ENCODE measurements around the gene GRID1.
A peak's percentile ranks its signal among the peaks of the same experiment; 100 is the strongest.

Gene GRID1

GRCh38 chr10:86023931-86024280 lies 342.7 kb downstream of the GRID1 start:
- H3K4me3 Mint-ChIP-seq, result no peak overlapping the region
- no peak for TF ChIP-seq CTCF (IDR thresholded peaks at IDR 0.05)

GRCh38 chr10:86023336-86023735 lies 343.3 kb downstream of the GRID1 start:
- H3K4me3 Mint-ChIP-seq, result no peak overlapping the region
- H3K27ac Mint-ChIP-seq, result peak overlapping the region; percentile 30
- H3K9me3 Mint-ChIP-seq, result no peaks in the 10 kb centered on the region

More at GRCh38 chr10:86023931-86024280, 342.7 kb downstream of the GRID1 start:
- H3K27ac Mint-ChIP-seq, result no peak overlapping the region
- H3K36me3 Mint-ChIP-seq (ENCODE audit: low read depth), result no peaks in the 10 kb centered on the region
- peaks cover 24% of the 10 kb centered on the region for H3K4me1 Mint-ChIP-seq
- H3K27me3 Mint-ChIP-seq (ENCODE audit: low read depth, poor library complexity), result peaks cover 11% of the 10 kb centered on the region
- H3K9me3 Mint-ChIP-seq, result peaks cover 3% of the 10 kb centered on the region
- DNase-seq, result no peak

GRCh38 chr10:86022906-86023305 lies 343.7 kb downstream of the GRID1 start:
- Mint-ChIP-seq H3K36me3 (ENCODE audit: low read depth) (no peaks in the 10 kb centered on the region), H3K9me3 (no peaks in the 10 kb centered on the region), H3K4me1 (peaks cover 24% of the 10 kb centered on the region), H3K27me3 (ENCODE audit: low read depth, poor library complexity) (peaks cover 6% of the 10 kb centered on the region), H3K4me3 (no peak overlapping the region), H3K27ac (no peak overlapping the region)
- no peak for DNase-seq
- no peak for TF ChIP-seq CTCF (IDR thresholded peaks at IDR 0.05)

More at GRCh38 chr10:86023336-86023735, 343.3 kb downstream of the GRID1 start:
- peaks cover 10% of the 10 kb centered on the region for H3K27me3 Mint-ChIP-seq (ENCODE audit: low read depth, poor library complexity)
- TF ChIP-seq CTCF (IDR thresholded peaks at IDR 0.05), result no peak
- DNase-seq, result no peak
- peaks cover 24% of the 10 kb centered on the region for H3K4me1 Mint-ChIP-seq
- H3K36me3 Mint-ChIP-seq (ENCODE audit: low read depth), result no peaks in the 10 kb centered on the region

GRCh38 chr10:86020134-86020533 lies 346.5 kb downstream of the GRID1 start:
- Mint-ChIP-seq H3K27ac (no peak overlapping the region), H3K27me3 (ENCODE audit: low read depth, poor library complexity) (peaks cover 10% of the 10 kb centered on the region), H3K4me3 (no peak overlapping the region), H3K9me3 (no peaks in the 10 kb centered on the region), H3K4me1 (peaks cover 24% of the 10 kb centered on the region), H3K36me3 (ENCODE audit: low read depth) (no peaks in the 10 kb centered on the region)
- no peak for TF ChIP-seq CTCF (IDR thresholded peaks at IDR 0.05)
- no peak for DNase-seq

GRCh38 chr10:86019141-86019540 lies 347.5 kb downstream of the GRID1 start:
- Mint-ChIP-seq H3K27me3 (ENCODE audit: low read depth, poor library complexity) (peaks cover 10% of the 10 kb centered on the region), H3K36me3 (ENCODE audit: low read depth) (no peaks in the 10 kb centered on the region), H3K9me3 (no peaks in the 10 kb centered on the region), H3K27ac (no peak overlapping the region), H3K4me3 (no peak overlapping the region), H3K4me1 (peaks cover 17% of the 10 kb centered on the region)
- no peak for DNase-seq
- no peak for TF ChIP-seq CTCF (IDR thresholded peaks at IDR 0.05)

GRCh38 chr10:86018735-86019058 lies 347.9 kb downstream of the GRID1 start:
- H3K4me3 Mint-ChIP-seq, result no peak overlapping the region
- no peak overlapping the region for H3K27ac Mint-ChIP-seq
- peaks cover 13% of the 10 kb centered on the region for H3K4me1 Mint-ChIP-seq
- no peak for TF ChIP-seq CTCF (IDR thresholded peaks at IDR 0.05)
- DNase-seq, result no peak
- H3K36me3 Mint-ChIP-seq (ENCODE audit: low read depth), result no peaks in the 10 kb centered on the region
- H3K27me3 Mint-ChIP-seq (ENCODE audit: low read depth, poor library complexity), result peaks cover 10% of the 10 kb centered on the region
- no peaks in the 10 kb centered on the region for H3K9me3 Mint-ChIP-seq

Measured in nephron progenitor cell (in vitro differentiated cells).